Measurements from ENCODE around the gene APOD.

- TF ChIP-seq CTCF (IDR thresholded peaks at IDR 0.05), result no peak
- no peak for TF ChIP-seq POLR2A (IDR thresholded peaks at IDR 0.05)
Observed at GRCh38 chr3:195597848-195598247, 14.1 kb upstream of the APOD start.
